Activated CD4-positive, alpha-beta memory T cell treated with anti-CD3 and anti-CD28 coated beads for 36 hours (primary cell): Measurements from ENCODE around the gene MZT1. TPM values are rescaled to one million over a fixed set of nuclear protein-coding genes. Genes with fewer than 3 reads are reported as not detected.
A peak's percentile ranks its signal among the peaks of the same experiment; 100 is the strongest.

Experiments used
- CTCF ChIA-PET: fragments of 350-600 bp; sonication (Branson Sonifier 250); formaldehyde crosslinking; loops from one replicate; lab custom pipeline; 2021; ENCODE audit warnings: antibody characterized with exemption, inconsistent platforms; lab: Charles Lee
- POLR2A ChIA-PET: fragments of 350-600 bp; sonication (Branson Sonifier 250); formaldehyde crosslinking; loops from one replicate; lab custom pipeline; 2021; ENCODE audit warnings: antibody characterized with exemption; lab: Charles Lee
- DNase-seq: peaks from one replicate; pipeline ENCODE4 v3.0.0-alpha.2; 2020
- H3K27ac Mint-ChIP-seq: one replicate; pipeline ENCODE4 v1.8.0; 2021; ENCODE audit warnings: mixed read lengths
- H3K27me3 Mint-ChIP-seq: one replicate; pipeline ENCODE4 v1.8.0; 2021; ENCODE audit warnings: mixed read lengths
- H3K36me3 Mint-ChIP-seq: one replicate; pipeline ENCODE4 v1.8.0; 2021; ENCODE audit warnings: mixed read lengths
- H3K4me1 Mint-ChIP-seq: one replicate; pipeline ENCODE4 v1.8.0; 2021; ENCODE audit warnings: low read depth, mixed read lengths
- H3K4me3 Mint-ChIP-seq: one replicate; pipeline ENCODE4 v1.8.0; 2021; ENCODE audit warnings: mild to moderate bottlenecking, mixed read lengths
- H3K9me3 Mint-ChIP-seq: one replicate; pipeline ENCODE4 v1.8.0; 2021; ENCODE audit warnings: mixed read lengths
- intact Hi-C: fragments of 100-400 bp; cut with micrococcal nuclease; formaldehyde crosslinking; loops from one replicate; pipeline ENCODE4 v1.15.1; 2023
- total RNA-seq, 2 experiments: library from RNA; stranded (reverse); gene quantifications; one replicate each; pipeline ENCODE4 v1.2.3, GENCODE V29; 2021

The MZT1 gene
- total RNA-seq = 10 to 100 TPM; 27.6 to 28.6 TPM

GRCh38 chr13:72727417-72728289 lies at the start of gene MZT1, which contains the start of gene BORA:
MZT1 (minus strand) TSS chr13:72727629; CDS start chr13:72727602, 27 bp downstream.
BORA (plus strand) TSS chr13:72727923; CDS start chr13:72728941, 1,018 bp downstream.
- CTCF ChIA-PET = no interaction called here
- H3K36me3 Mint-ChIP-seq = peaks cover 27% of the 10 kb centered on the region
- peaks cover 2% of the 10 kb centered on the region for H3K27me3 Mint-ChIP-seq
- peak within 1 kb of the TSS; percentile 76 for H3K27ac Mint-ChIP-seq
- H3K4me1 Mint-ChIP-seq = peaks cover 41% of the 10 kb centered on the region
- no peaks in the 10 kb centered on the region for H3K9me3 Mint-ChIP-seq
- DNase-seq = peak; percentile 98
- POLR2A ChIA-PET = interaction anchor here (1.3 to 1.8 kb wide), 2 partner anchors 24 to 53 kb away, joined by 3 to 4 read pairs; no protein-coding TSS in a partner anchor
- intact Hi-C loops = loop anchor here (1.0 to 10.0 kb wide), 6 partner anchors 17 to 1410 kb away; partner anchors contain the start of genes DIS3 and KLF5
- peak within 1 kb of the TSS; percentile 93 for H3K4me3 Mint-ChIP-seq

- intact Hi-C loops = no loop called here
- POLR2A ChIA-PET = no interaction called here
These were observed 46.6 kb upstream of the MZT1 start for GRCh38 chr13:72774019-72774418.

GRCh38 chr13:72763411-72763810 lies 36.0 kb upstream of the MZT1 start:
- no peak overlapping the region for H3K27ac Mint-ChIP-seq
- DNase-seq = no peak
- intact Hi-C loops = no loop called here
- CTCF ChIA-PET = no interaction called here
- no peak overlapping the region for H3K4me3 Mint-ChIP-seq
- H3K9me3 Mint-ChIP-seq = no peaks in the 10 kb centered on the region
- peaks cover 64% of the 10 kb centered on the region for H3K36me3 Mint-ChIP-seq
- H3K27me3 Mint-ChIP-seq = no peaks in the 10 kb centered on the region
- POLR2A ChIA-PET = no interaction called here
- H3K4me1 Mint-ChIP-seq = no peaks in the 10 kb centered on the region

More at GRCh38 chr13:72774019-72774418, 46.6 kb upstream of the MZT1 start:
- Mint-ChIP-seq H3K4me3 (no peak overlapping the region), H3K27me3 (no peaks in the 10 kb centered on the region), H3K9me3 (no peaks in the 10 kb centered on the region), H3K4me1 (peaks cover 15% of the 10 kb centered on the region), H3K36me3 (peaks cover 59% of the 10 kb centered on the region), H3K27ac (no peak overlapping the region)
- no peak for DNase-seq
- CTCF ChIA-PET = no interaction called here

GRCh38 chr13:72760189-72760588 lies 32.8 kb upstream of the MZT1 start:
- no peak overlapping the region for H3K27ac Mint-ChIP-seq
- no peak overlapping the region for H3K4me3 Mint-ChIP-seq
- no peak for DNase-seq
- no peaks in the 10 kb centered on the region for H3K4me1 Mint-ChIP-seq
- no peaks in the 10 kb centered on the region for H3K27me3 Mint-ChIP-seq
- H3K9me3 Mint-ChIP-seq = no peaks in the 10 kb centered on the region
- intact Hi-C loops = no loop called here
- CTCF ChIA-PET = no interaction called here
- POLR2A ChIA-PET = no interaction called here
- peaks cover 54% of the 10 kb centered on the region for H3K36me3 Mint-ChIP-seq

- no peak overlapping the region for H3K4me3 Mint-ChIP-seq
- H3K9me3 Mint-ChIP-seq = no peaks in the 10 kb centered on the region
- peaks cover 44% of the 10 kb centered on the region for H3K36me3 Mint-ChIP-seq
- H3K4me1 Mint-ChIP-seq = no peaks in the 10 kb centered on the region
- POLR2A ChIA-PET = no interaction called here
- no peak for DNase-seq
- no peak overlapping the region for H3K27ac Mint-ChIP-seq
- intact Hi-C loops = loop anchor here (2.0 kb wide), 1 partner anchor 23 kb away; the partner anchor contains the start of gene DIS3
- CTCF ChIA-PET = no interaction called here
- no peaks in the 10 kb centered on the region for H3K27me3 Mint-ChIP-seq
These were observed 30.5 kb upstream of the MZT1 start for GRCh38 chr13:72757792-72758535.

- Mint-ChIP-seq H3K4me3 (no peak overlapping the region), H3K27ac (no peak overlapping the region), H3K9me3 (no peaks in the 10 kb centered on the region), H3K4me1 (no peaks in the 10 kb centered on the region), H3K36me3 (peaks cover 48% of the 10 kb centered on the region), H3K27me3 (no peaks in the 10 kb centered on the region)
- ChIA-PET CTCF (no interaction called here), POLR2A (no interaction called here)
- intact Hi-C loops = no loop called here
- no peak for DNase-seq
These were observed 26.7 kb upstream of the MZT1 start for GRCh38 chr13:72754111-72754510.

DNA sequence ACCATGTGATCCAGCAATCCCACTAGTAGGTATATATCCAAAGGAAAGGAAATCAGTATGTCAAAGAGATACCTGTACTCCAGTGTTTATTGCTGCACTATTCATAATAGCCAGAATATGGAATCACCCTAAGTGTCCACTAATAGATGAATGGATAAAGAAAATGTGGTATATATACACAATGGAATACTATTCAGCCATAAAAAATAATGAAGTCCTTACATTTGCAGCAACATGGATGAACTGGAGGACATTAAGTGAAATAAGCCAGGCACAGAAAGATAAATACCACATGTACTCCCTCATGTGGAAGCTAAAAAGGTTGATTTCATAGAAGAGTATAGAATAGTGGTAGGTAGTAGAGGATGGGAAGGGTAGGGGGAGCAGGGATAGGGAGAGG lies 23.8 kb upstream of the MZT1 start:
- Mint-ChIP-seq H3K4me1 (peaks cover 10% of the 10 kb centered on the region), H3K4me3 (no peak overlapping the region), H3K27me3 (no peaks in the 10 kb centered on the region), H3K27ac (no peak overlapping the region), H3K9me3 (no peaks in the 10 kb centered on the region), H3K36me3 (peaks cover 59% of the 10 kb centered on the region)
- ChIA-PET CTCF (no interaction called here), POLR2A (interaction anchor here (0.8 to 1.1 kb wide), 2 partner anchors 15 to 23 kb away, joined by 3 read pairs; partner anchors contain the start of gene BORA)
- no peak for DNase-seq
- intact Hi-C loops = no loop called here

- no peaks in the 10 kb centered on the region for H3K9me3 Mint-ChIP-seq
- CTCF ChIA-PET = no interaction called here
- POLR2A ChIA-PET = interaction anchor here (1.2 kb wide), 1 partner anchor 10 kb away, joined by 3 read pairs; no protein-coding TSS in a partner anchor
- H3K36me3 Mint-ChIP-seq = peaks cover 37% of the 10 kb centered on the region
- H3K4me1 Mint-ChIP-seq = peaks cover 20% of the 10 kb centered on the region
- H3K27me3 Mint-ChIP-seq = no peaks in the 10 kb centered on the region
- H3K27ac Mint-ChIP-seq = no peak overlapping the region
- no peak overlapping the region for H3K4me3 Mint-ChIP-seq
- intact Hi-C loops = loop anchor here (2.0 to 5.0 kb wide), 2 partner anchors 16 to 37 kb away; partner anchors contain the start of genes DIS3 and PIBF1
- no peak for DNase-seq
These were observed 17.8 kb upstream of the MZT1 start for GRCh38 chr13:72745260-72745659.

DNA sequence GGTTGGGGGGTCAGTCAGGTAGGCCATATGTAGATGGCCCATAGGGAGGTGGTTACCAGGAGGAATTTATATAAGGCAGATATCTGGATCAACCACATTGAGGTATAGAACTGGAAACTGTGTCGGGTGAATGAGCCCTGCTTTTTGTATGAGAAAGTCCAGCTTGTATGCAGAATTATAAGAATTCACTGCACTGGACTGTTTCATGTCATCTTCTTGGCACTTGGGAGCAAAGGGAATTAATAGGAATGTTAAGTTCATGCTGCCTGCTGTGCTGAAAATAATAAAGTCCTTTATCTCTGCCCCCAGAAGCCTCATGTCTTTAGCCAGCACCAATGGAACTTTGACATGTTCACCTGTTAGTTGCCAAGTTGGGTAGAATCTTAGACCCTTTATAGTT lies 12.6 kb upstream of the MZT1 start:
- DNase-seq = no peak
- Mint-ChIP-seq H3K27me3 (no peaks in the 10 kb centered on the region), H3K27ac (no peak overlapping the region), H3K36me3 (peaks cover 32% of the 10 kb centered on the region), H3K9me3 (no peaks in the 10 kb centered on the region), H3K4me3 (no peak overlapping the region), H3K4me1 (peaks cover 7% of the 10 kb centered on the region)
- intact Hi-C loops = no loop called here
- ChIA-PET CTCF (no interaction called here), POLR2A (no interaction called here)

- CTCF ChIA-PET = no interaction called here
- intact Hi-C loops = no loop called here
- DNase-seq = no peak
- Mint-ChIP-seq H3K27ac (no peak overlapping the region), H3K36me3 (peaks cover 36% of the 10 kb centered on the region), H3K9me3 (no peaks in the 10 kb centered on the region), H3K4me3 (no peak overlapping the region), H3K4me1 (peaks cover 10% of the 10 kb centered on the region), H3K27me3 (no peaks in the 10 kb centered on the region)
- POLR2A ChIA-PET = no interaction called here
These were observed 9.6 kb upstream of the MZT1 start for GRCh38 chr13:72737033-72737432.

DNA sequence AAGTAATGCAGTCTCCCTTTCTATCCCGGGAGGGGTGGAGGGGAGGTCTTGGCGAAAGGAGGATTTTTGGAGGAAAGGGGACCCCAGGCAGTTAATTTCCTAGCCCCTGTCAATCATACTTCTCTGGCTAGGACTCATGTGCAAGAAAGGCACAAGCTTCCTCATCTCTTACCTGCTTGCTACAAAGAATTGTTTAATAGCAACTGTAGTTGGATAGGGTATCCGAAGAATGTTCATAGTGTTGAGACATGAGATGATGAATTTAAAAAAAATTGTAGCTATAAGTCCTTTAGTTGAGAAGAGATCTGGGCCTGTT lies 819 bp upstream of the MZT1 start:
- POLR2A ChIA-PET = interaction anchor here (1.3 to 1.8 kb wide), 2 partner anchors 23 to 53 kb away, joined by 3 to 4 read pairs; no protein-coding TSS in a partner anchor
- Mint-ChIP-seq H3K4me1 (peaks cover 38% of the 10 kb centered on the region), H3K36me3 (peaks cover 27% of the 10 kb centered on the region)

More for the DNA sequence above, 819 bp upstream of the MZT1 start:
- Mint-ChIP-seq H3K4me3 (peak overlapping the region; percentile 93), H3K27me3 (peaks cover 2% of the 10 kb centered on the region), H3K9me3 (no peaks in the 10 kb centered on the region), H3K27ac (peak overlapping the region; percentile 76)
- DNase-seq = no peak
- intact Hi-C loops = loop anchor here (2.0 to 10.0 kb wide), 5 partner anchors 17 to 1409 kb away; partner anchors contain the start of gene KLF5
- CTCF ChIA-PET = no interaction called here
